Large intestine (tissue), 3 donors: ENCODE data around the gene PORCN. TPM values are rescaled to one million over a fixed set of nuclear protein-coding genes. Genes with fewer than 3 reads are reported as not detected.

Experiments used
- DNase-seq, 2 donors: peaks; one replicate each; pipeline versions ENCODE4 v3.0.0 to v3.0.0-alpha.2; 2013
- H3K27ac ChIP-seq: one replicate; pipeline ENCODE4 v1.5.1; 2013; ENCODE audit warnings: low read length
- H3K27me3 ChIP-seq: 2 replicates; pipeline ENCODE4 v1.6.1; 2013; ENCODE audit warnings: low read length; ENCODE audit not compliant: control insufficient read depth, insufficient read depth
- H3K36me3 ChIP-seq: 2 replicates; pipeline ENCODE4 v1.6.1; 2013; ENCODE audit warnings: low read length; ENCODE audit not compliant: control insufficient read depth, insufficient read depth
- H3K4me1 ChIP-seq: one replicate; pipeline ENCODE4 v1.6.1; 2013; ENCODE audit warnings: low read length; ENCODE audit not compliant: control insufficient read depth, insufficient read depth
- H3K4me3 ChIP-seq: one replicate; pipeline ENCODE4 v1.5.1; 2013; ENCODE audit warnings: low read length
- H3K9me3 ChIP-seq: one replicate; pipeline ENCODE4 v1.6.1; 2013; ENCODE audit warnings: mild to moderate bottlenecking, low read depth, low read length, moderate library complexity; ENCODE audit not compliant: control insufficient read depth
- WGBS: methylation state at CpG from one replicate; pipeline ENCODE4 v1.1.5; 2013; ENCODE audit warnings: low lambda C conversion rate; ENCODE audit not compliant: insufficient coverage; 5-methylcytosine and 5-hydroxymethylcytosine counted together
- polyA plus RNA-seq: library from polyadenylated mRNA; unstranded; fragments of 120-200 nt; gene quantifications from one replicate; pipeline ENCODE4 v1.2.1, GENCODE V29; 2013

Gene PORCN
- polyA plus RNA-seq, 1 donor = 4.5 TPM

DNA sequence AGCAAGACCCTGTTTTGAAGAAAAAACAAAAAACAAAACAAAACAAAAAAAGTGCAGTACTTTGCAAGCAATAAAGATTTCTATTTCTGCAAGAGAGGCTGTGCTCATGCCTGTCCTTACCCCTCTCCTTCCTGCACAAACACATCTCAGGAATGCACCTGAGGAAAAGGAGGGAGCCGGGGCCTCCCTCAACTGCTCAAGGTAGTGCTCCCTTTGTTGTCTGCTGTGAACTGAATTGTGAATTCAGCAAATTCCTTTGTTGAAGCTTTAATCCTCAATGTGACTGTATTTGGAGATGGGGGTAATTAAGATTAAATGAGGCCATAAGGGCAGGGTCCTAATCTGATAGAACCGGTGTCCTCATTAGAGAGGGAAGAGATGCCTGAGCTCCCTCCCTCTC is 18.9 kb upstream of the PORCN start:
- no CpG with 5 or more reads among the region's 2 CpGs for WGBS
- Histone ChIP-seq H3K9me3 (no peaks in the 10 kb centered on the region), H3K27me3 (no peaks in the 10 kb centered on the region), H3K36me3 (peaks cover 2% of the 10 kb centered on the region), H3K4me3 (no peak overlapping the region), H3K27ac (no peak overlapping the region), H3K4me1 (no peaks in the 10 kb centered on the region)
- no peak for DNase-seq

DNA sequence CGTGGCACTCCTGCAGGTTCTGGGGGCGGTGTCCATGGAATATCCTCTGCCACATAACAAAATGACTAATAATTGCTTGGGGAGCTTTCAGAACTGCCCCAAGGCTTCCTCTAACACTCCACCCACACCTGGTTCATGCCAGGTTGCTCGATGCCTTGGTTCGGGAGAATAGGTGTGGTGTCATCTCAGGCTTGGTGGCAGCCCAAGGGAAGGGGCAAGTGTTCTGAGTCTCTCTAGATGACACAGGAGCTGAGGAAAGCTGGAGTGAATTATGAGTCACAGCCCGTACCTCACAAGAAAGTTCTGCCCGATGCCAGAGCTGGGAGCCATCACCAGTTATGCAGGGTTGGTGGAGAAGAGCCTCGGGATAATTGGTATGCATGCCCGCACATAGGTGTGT is 18.1 kb upstream of the PORCN start:
- Histone ChIP-seq H3K27ac (no peak overlapping the region), H3K4me1 (no peaks in the 10 kb centered on the region), H3K36me3 (peaks cover 2% of the 10 kb centered on the region), H3K9me3 (no peaks in the 10 kb centered on the region), H3K4me3 (no peak overlapping the region), H3K27me3 (no peaks in the 10 kb centered on the region)
- WGBS = no CpG with 5 or more reads among the region's 8 CpGs
- no peak for DNase-seq

DNA sequence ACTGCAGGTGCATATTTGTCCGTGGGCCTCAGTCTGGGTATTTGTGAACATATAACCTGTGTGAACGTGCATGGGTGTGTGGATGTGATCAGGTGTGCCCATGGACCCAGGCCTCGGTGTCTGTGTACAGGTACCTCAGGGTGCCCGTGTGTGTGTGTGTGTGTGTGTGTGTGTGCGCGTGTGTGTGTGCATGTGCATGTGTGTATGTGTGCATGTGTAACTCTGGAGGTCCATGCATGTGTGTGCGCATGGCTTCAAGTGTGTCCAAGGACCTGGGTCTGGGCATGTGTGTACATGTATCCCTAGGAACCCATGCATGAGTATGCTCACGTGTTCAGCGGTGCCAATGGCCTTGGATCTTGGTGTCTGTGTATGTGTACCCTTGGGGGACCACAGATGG is 17.0 kb upstream of the PORCN start:
- H3K4me1 ChIP-seq = no peaks in the 10 kb centered on the region
- WGBS = no CpG with 5 or more reads among the region's 9 CpGs
- H3K9me3 ChIP-seq = no peaks in the 10 kb centered on the region
- no peak for DNase-seq
- no peak overlapping the region for H3K27ac ChIP-seq
- no peaks in the 10 kb centered on the region for H3K36me3 ChIP-seq
- H3K27me3 ChIP-seq = no peaks in the 10 kb centered on the region
- no peak overlapping the region for H3K4me3 ChIP-seq

DNA sequence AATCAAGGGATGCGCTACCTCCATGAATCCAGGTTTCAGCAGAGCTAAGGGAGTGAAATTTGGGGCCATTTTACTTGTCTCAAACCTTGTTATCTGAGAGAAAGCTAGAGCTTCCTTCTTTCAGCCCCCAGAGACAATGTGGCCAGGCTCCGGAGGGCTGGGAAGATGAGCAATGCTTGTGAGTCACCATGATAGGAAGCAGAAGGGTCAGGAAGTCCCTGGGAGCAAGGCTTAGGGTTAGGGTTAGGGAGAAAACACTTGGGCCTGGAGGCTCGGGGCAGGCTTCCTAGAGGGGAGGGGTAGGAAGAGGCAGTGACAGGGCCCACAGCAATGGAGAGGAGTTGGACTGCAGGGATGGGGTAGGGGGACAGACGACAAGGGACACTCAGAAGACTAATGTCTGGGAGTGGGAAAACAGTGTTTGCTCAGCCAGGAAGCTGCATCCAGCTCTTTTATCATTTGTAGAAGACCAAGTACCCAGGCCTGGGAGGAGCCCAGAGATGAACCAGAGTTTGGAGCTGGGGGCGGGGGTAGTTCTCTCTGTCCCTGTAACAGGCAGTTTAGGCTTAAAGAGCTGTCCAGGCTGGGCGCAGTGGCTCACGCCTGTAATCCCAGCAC is 16.4 kb upstream of the PORCN start:
- no CpG with 5 or more reads among the region's 7 CpGs for WGBS
- Histone ChIP-seq H3K4me1 (no peaks in the 10 kb centered on the region), H3K9me3 (no peaks in the 10 kb centered on the region), H3K27ac (no peak overlapping the region), H3K27me3 (no peaks in the 10 kb centered on the region), H3K4me3 (no peak overlapping the region), H3K36me3 (no peaks in the 10 kb centered on the region)
- DNase-seq = no peak

DNA sequence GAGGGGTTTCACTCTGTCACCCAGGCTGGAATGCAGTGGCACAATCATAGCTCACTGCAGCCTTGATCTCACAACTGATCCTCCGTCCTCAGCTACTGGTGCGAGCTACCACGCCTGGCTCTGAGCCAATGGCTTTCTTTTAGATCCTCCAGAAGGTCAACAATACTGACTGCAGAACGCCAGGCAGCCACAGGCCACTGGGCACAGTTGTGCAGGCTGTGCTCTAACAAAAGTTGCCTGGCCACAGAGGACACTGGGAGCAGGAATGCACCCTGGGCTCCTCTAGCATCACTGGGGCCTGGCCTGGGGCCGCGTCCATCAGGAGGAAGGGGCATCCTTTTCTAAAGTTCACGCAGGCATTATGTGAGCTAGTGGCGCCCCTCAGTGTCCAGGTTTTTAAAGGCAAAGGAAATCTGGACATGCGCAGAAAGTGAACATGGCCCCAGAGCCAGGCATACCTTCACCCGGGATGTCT is 14.9 kb upstream of the PORCN start:
- H3K27me3 ChIP-seq = no peaks in the 10 kb centered on the region
- H3K4me1 ChIP-seq = no peaks in the 10 kb centered on the region
- H3K9me3 ChIP-seq = no peaks in the 10 kb centered on the region
- H3K36me3 ChIP-seq = no peaks in the 10 kb centered on the region
- WGBS = no CpG with 5 or more reads among the region's 10 CpGs
- peak in 1 of 2 donors; percentile 8 for DNase-seq
- H3K4me3 ChIP-seq = no peak overlapping the region
- H3K27ac ChIP-seq = no peak overlapping the region

DNA sequence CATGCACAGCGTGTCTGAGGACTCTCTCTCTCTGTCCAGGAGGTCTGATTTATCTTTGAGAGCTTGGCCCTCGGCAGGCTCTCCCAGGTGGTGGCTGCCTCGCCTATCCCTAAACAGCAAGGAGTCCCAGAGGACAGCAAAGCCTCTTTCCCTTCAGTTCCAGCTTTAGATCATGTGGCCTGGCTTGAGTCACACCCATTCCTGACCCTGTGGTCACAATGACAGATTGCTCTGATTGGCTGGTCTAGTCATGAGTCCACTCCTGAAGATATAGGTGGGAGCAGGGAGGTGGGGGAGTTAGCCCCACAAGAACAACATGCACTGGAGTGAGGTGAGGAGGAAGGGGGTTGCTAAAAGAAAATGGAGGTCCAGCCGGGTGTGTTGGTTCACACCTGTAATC is 12.1 kb upstream of the PORCN start:
- H3K27me3 ChIP-seq = no peaks in the 10 kb centered on the region
- H3K36me3 ChIP-seq = no peaks in the 10 kb centered on the region
- H3K9me3 ChIP-seq = no peaks in the 10 kb centered on the region
- H3K4me1 ChIP-seq = no peaks in the 10 kb centered on the region
- DNase-seq = no peak
- no peak overlapping the region for H3K27ac ChIP-seq
- WGBS = no CpG with 5 or more reads among the region's 4 CpGs
- H3K4me3 ChIP-seq = no peak overlapping the region

DNA sequence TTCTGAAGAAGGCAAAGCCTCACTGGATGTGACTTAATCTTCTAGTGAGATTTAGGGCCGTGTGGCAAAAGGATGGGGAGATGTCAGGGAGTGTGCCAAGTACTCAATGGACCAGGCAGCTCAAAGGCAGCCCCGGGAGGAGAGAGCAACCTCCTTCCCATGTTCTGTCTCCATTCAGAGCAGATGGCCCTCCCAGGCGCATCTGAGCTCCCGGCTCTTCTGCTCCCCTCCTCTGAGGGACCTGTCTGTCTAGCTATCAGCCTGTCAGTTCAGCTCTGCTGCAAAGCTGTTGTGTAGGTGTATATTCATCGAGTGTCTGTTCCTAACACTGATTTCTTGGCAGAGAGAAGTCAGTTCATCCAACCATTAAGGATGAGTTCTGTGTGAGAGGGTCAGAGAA is 10.9 kb upstream of the PORCN start:
- H3K4me1 ChIP-seq = no peaks in the 10 kb centered on the region
- WGBS = no CpG with 5 or more reads among the region's 5 CpGs
- H3K9me3 ChIP-seq = no peaks in the 10 kb centered on the region
- no peak for DNase-seq
- H3K4me3 ChIP-seq = no peak overlapping the region
- H3K27ac ChIP-seq = no peak overlapping the region
- no peaks in the 10 kb centered on the region for H3K36me3 ChIP-seq
- H3K27me3 ChIP-seq = no peaks in the 10 kb centered on the region

DNA sequence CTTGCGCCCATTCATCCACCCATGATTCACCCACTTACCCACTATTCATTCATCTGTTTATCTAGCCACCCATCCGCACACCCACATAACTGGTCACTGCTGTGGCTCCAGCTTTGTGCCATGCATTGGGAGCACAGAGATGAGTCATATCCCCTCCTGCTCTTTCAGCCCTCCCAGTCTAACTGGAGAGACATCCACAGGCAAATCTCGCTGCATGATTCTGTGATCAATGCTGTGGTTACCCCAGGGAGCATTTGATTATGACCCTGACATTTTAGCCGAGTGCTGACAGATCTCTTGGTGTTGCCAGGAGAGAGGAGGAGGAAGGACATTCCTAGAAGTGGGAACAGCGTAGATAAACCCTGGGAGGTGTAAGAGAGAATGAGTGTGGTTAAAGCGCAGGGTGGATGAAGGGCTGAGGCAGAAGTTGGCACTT is 10.4 kb upstream of the PORCN start:
- H3K9me3 ChIP-seq = no peaks in the 10 kb centered on the region
- no peaks in the 10 kb centered on the region for H3K4me1 ChIP-seq
- no peak overlapping the region for H3K27ac ChIP-seq
- no peaks in the 10 kb centered on the region for H3K36me3 ChIP-seq
- WGBS = no CpG with 5 or more reads among the region's 6 CpGs
- DNase-seq = no peak
- no peak overlapping the region for H3K4me3 ChIP-seq
- H3K27me3 ChIP-seq = no peaks in the 10 kb centered on the region

DNA sequence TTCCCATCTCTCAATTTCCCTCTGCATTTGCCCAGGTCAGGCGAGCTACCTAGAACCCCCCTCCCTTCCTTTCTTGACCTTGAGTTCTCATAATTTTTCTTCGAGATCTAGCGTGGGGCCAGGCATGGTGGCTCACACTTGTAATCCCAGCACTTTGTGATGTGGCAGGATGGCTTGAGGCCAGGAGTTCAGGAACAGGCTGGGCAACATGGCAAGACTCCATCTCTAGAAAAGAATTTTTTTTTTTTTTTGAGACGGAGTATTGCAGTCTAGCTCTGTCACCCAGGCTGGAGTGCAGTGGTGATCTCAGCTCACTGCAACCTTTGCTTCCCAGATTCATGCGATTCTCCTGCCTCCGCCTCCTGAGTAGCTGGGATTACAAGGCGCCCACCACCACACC is 4.5 kb upstream of the PORCN start:
- Histone ChIP-seq H3K36me3 (no peaks in the 10 kb centered on the region), H3K27ac (no peak overlapping the region), H3K4me1 (no peaks in the 10 kb centered on the region), H3K27me3 (no peaks in the 10 kb centered on the region), H3K4me3 (no peak overlapping the region), H3K9me3 (no peaks in the 10 kb centered on the region)
- no peak for DNase-seq
- WGBS = no CpG with 5 or more reads among the region's 7 CpGs

DNA sequence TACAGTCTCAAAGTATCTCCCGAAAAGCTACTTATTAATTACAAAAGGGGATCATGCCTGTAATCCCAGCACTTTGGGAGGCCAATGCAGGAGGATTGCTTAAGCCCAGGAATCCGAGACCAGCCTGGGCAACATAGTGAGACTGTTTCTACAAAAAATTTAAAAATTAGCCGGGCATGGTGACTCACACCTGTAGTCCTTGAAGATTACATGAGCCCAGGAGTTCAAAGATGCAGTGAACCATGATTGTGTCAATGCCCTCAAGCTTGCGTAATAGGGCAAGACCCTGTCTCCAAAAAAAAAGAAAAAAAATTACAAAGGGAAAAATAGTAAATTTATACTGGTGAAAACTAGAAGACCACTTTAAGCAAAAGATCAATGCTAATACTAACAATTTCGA is 3.3 kb upstream of the PORCN start:
- Histone ChIP-seq H3K36me3 (no peaks in the 10 kb centered on the region), H3K27me3 (no peaks in the 10 kb centered on the region), H3K4me3 (no peak overlapping the region), H3K4me1 (no peaks in the 10 kb centered on the region), H3K27ac (no peak overlapping the region), H3K9me3 (no peaks in the 10 kb centered on the region)
- WGBS = no CpG with 5 or more reads among the region's 5 CpGs
- DNase-seq = no peak

DNA sequence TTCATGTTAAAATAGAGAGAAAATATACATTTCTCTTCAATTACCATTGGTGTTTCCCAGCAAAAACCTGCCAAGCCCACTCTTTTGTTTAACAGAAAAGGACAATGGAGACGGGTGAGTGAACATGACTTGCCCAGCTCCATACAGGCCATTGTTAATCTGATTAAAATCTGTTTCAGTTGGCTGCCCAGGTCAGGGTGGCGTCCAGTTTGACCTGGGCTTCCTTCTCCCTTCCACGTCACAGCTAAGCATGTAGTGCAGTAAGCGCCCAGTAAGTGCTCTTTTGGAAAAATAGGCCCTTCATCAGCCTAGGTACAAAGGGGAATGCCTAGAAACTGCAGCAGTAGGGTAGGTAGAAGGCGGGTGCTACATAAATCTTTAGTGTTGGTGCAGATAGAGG is 1.5 kb upstream of the PORCN start:
- DNase-seq = no peak
- no peak overlapping the region for H3K4me3 ChIP-seq
- no peaks in the 10 kb centered on the region for H3K9me3 ChIP-seq
- H3K27ac ChIP-seq = no peak overlapping the region
- no CpG with 5 or more reads among the region's 5 CpGs for WGBS
- no peaks in the 10 kb centered on the region for H3K27me3 ChIP-seq
- H3K4me1 ChIP-seq = no peaks in the 10 kb centered on the region
- H3K36me3 ChIP-seq = no peaks in the 10 kb centered on the region
